H9 (cell line): ENCODE results near the gene TAGLN2. TPM values are rescaled to one million over a fixed set of nuclear protein-coding genes. Genes with fewer than 3 reads are reported as not detected.

Experiments
- DNase-seq: peaks from one replicate; pipeline ENCODE4 v3.0.0-alpha.2; 2017
- H2AFZ ChIP-seq: one replicate; pipeline ENCODE4 v1.6.1; 2013; ENCODE audit warnings: mild to moderate bottlenecking, low read length, control low read depth, moderate library complexity
- H2AK5ac ChIP-seq: 2 replicates; pipeline ENCODE4 v1.6.1; 2013; ENCODE audit warnings: low read length, control low read depth, mixed read lengths; ENCODE audit not compliant: insufficient read length
- H2BK120ac ChIP-seq: one replicate; pipeline ENCODE4 v1.6.1; 2013; ENCODE audit warnings: low read depth, mild to moderate bottlenecking, low read length, control low read depth, inconsistent platforms; ENCODE audit not compliant: poor library complexity, severe bottlenecking
- H2BK12ac ChIP-seq: 2 replicates; pipeline ENCODE4 v1.6.1; 2013; ENCODE audit warnings: low read length, control low read depth, mixed read lengths, low read depth; ENCODE audit not compliant: insufficient read length
- H2BK15ac ChIP-seq: 2 replicates; pipeline ENCODE4 v1.6.1; 2013; ENCODE audit warnings: low read depth, low read length, control low read depth
- H2BK20ac ChIP-seq: one replicate; pipeline ENCODE4 v1.6.1; 2013; ENCODE audit warnings: low read depth, mild to moderate bottlenecking, low read length, control low read depth, inconsistent platforms; ENCODE audit not compliant: poor library complexity, severe bottlenecking
- H2BK5ac ChIP-seq: 2 replicates; pipeline ENCODE4 v1.6.1; 2013; ENCODE audit warnings: low read length, control low read depth, mixed read lengths; ENCODE audit not compliant: insufficient read length
- H3K14ac ChIP-seq: 2 replicates; pipeline ENCODE4 v1.6.1; 2013; ENCODE audit warnings: low read length, control low read depth; ENCODE audit not compliant: insufficient read depth
- H3K18ac ChIP-seq: 2 replicates; pipeline ENCODE4 v1.6.1; 2013; ENCODE audit warnings: low read depth, mild to moderate bottlenecking, mixed read lengths, low read length, control low read depth; ENCODE audit not compliant: insufficient read length
- H3K23ac ChIP-seq: 2 replicates; pipeline ENCODE4 v1.6.1; 2013; ENCODE audit warnings: low read length, control low read depth, mixed read lengths, low read depth; ENCODE audit not compliant: insufficient read length
- H3K23me2 ChIP-seq: 2 replicates; pipeline ENCODE4 v1.6.1; 2013; ENCODE audit warnings: low read depth, mild to moderate bottlenecking, mixed read lengths, low read length, control low read depth; ENCODE audit not compliant: insufficient read length, poor library complexity, severe bottlenecking
- H3K27ac ChIP-seq: 2 replicates; pipeline ENCODE4 v1.5.1; 2013; ENCODE audit warnings: low read length, control low read depth, mixed read lengths, low read depth; ENCODE audit not compliant: insufficient read length
- H3K27me3 ChIP-seq: 2 replicates; pipeline ENCODE4 v1.6.1; 2013; ENCODE audit warnings: low read length, control low read depth, inconsistent platforms; ENCODE audit not compliant: insufficient read depth
- H3K4ac ChIP-seq: 2 replicates; pipeline ENCODE4 v1.6.1; 2013; ENCODE audit warnings: low read depth, mild to moderate bottlenecking, control low read depth, inconsistent platforms, low read length, moderate library complexity
- H3K4me1 ChIP-seq: 2 replicates; pipeline ENCODE4 v1.6.1; 2013; ENCODE audit warnings: low read length, control low read depth, inconsistent platforms; ENCODE audit not compliant: insufficient read depth
- H3K4me2 ChIP-seq: 2 replicates; pipeline ENCODE4 v1.6.1; 2013; ENCODE audit warnings: low read length, control low read depth, mixed read lengths; ENCODE audit not compliant: insufficient read length, insufficient read depth
- H3K56ac ChIP-seq: 2 replicates; pipeline ENCODE4 v1.6.1; 2013; ENCODE audit warnings: low read depth, mild to moderate bottlenecking, mixed read lengths, low read length, control low read depth; ENCODE audit not compliant: insufficient read length
- H3K79me1 ChIP-seq: 2 replicates; pipeline ENCODE4 v1.6.1; 2013; ENCODE audit warnings: low read depth, mild to moderate bottlenecking, moderate library complexity, low read length, control low read depth, inconsistent platforms; ENCODE audit not compliant: insufficient read depth, poor library complexity, severe bottlenecking
- H3K79me2 ChIP-seq: 2 replicates; pipeline ENCODE4 v1.6.1; 2013; ENCODE audit warnings: low read length, control low read depth, inconsistent platforms; ENCODE audit not compliant: insufficient read depth
- H3K9ac ChIP-seq: 2 replicates; pipeline ENCODE4 v1.6.1; 2013; ENCODE audit warnings: low read length, control low read depth, mixed read lengths; ENCODE audit not compliant: insufficient read length; ENCODE audit errors: extremely low read depth
- H3K9me3 ChIP-seq: one replicate; pipeline ENCODE4 v1.6.1; 2013; ENCODE audit warnings: low read depth, low read length, inconsistent platforms; ENCODE audit not compliant: control insufficient read depth
- H3T11ph ChIP-seq: one replicate; pipeline ENCODE4 v1.6.1; 2013; ENCODE audit warnings: mild to moderate bottlenecking, low read length, control low read depth, inconsistent platforms
- H4K20me1 ChIP-seq: one replicate; pipeline ENCODE4 v1.6.1; 2013; ENCODE audit not compliant: control insufficient read depth, insufficient read length, insufficient read depth
- H4K5ac ChIP-seq: 2 replicates; pipeline ENCODE4 v1.6.1; 2013; ENCODE audit warnings: low read depth, mild to moderate bottlenecking, mixed read lengths, low read length, control low read depth; ENCODE audit not compliant: insufficient read length
- H4K8ac ChIP-seq: replicated peaks from 2 replicates; pipeline ENCODE4 v1.6.1; 2013; ENCODE audit warnings: low read length, control low read depth, mixed read lengths, low read depth; ENCODE audit not compliant: insufficient read length
- H4K91ac ChIP-seq: 2 replicates; pipeline ENCODE4 v1.6.1; 2013; ENCODE audit warnings: low read depth, mild to moderate bottlenecking, moderate library complexity, mixed read lengths, low read length, control low read depth; ENCODE audit not compliant: insufficient read length
- H3K27ac Mint-ChIP-seq, 3 experiments: 2 replicates in 2 of 3; 3 replicates in 1 of 3; pipeline ENCODE4 v1.8.0; 2020 to 2021; ENCODE audit warnings: mixed read lengths in 3 of 3, mild to moderate bottlenecking in 1 of 3, moderate library complexity in 1 of 3
- H3K27me3 Mint-ChIP-seq: 2 replicates; pipeline ENCODE4 v1.8.0; 2021; ENCODE audit warnings: low read depth, mild to moderate bottlenecking, moderate library complexity, mixed read lengths
- H3K36me3 Mint-ChIP-seq, 3 experiments: 2 replicates in 2 of 3; 3 replicates in 1 of 3; pipeline ENCODE4 v1.8.0; 2020 to 2021; ENCODE audit warnings: low read depth in 3 of 3, mixed read lengths in 3 of 3; ENCODE audit not compliant: insufficient read depth in 1 of 3
- H3K4me1 Mint-ChIP-seq, 2 experiments: 2 replicates each; pipeline ENCODE4 v1.8.0; 2020; ENCODE audit warnings: mixed read lengths in 2 of 2
- H3K4me3 Mint-ChIP-seq, 2 experiments: 2 replicates in 1 of 2; 3 replicates in 1 of 2; pipeline ENCODE4 v1.8.0; 2020 to 2021; ENCODE audit warnings: mild to moderate bottlenecking in 2 of 2, mixed read lengths in 2 of 2, moderate library complexity in 1 of 2
- H3K9me3 Mint-ChIP-seq, 2 experiments: 2 replicates in 1 of 2; 3 replicates in 1 of 2; pipeline ENCODE4 v1.8.0; 2020; ENCODE audit warnings: mild to moderate bottlenecking in 2 of 2, mixed read lengths in 2 of 2, moderate library complexity in 1 of 2
- CTCF ChIP-seq: fragments of 200-600 bp; sonication (generic); conservative IDR thresholded peaks from 3 replicates; pipeline ENCODE4 v1.8.0; 2021; ENCODE audit warnings: antibody characterized with exemption, mild to moderate bottlenecking
- WGBS: extraction: QIAGEN DNeasy Blood & Tissue Kit; methylation state at CpG from one replicate; pipeline ENCODE4 v1.1.7; 2013; ENCODE audit warnings: missing lambda C conversion rate, low lambda C conversion rate, mixed read lengths; ENCODE audit not compliant: insufficient read length; ENCODE audit errors: extremely low coverage; 5-methylcytosine and 5-hydroxymethylcytosine counted together
- total RNA-seq: library from RNA; stranded (reverse); gene quantifications from 2 replicates; pipeline ENCODE4 v1.2.1, GENCODE V29; 2021

TAGLN2 gene
- total RNA-seq, 1 experiment from 2014 or later: 76.7 TPM

DNA sequence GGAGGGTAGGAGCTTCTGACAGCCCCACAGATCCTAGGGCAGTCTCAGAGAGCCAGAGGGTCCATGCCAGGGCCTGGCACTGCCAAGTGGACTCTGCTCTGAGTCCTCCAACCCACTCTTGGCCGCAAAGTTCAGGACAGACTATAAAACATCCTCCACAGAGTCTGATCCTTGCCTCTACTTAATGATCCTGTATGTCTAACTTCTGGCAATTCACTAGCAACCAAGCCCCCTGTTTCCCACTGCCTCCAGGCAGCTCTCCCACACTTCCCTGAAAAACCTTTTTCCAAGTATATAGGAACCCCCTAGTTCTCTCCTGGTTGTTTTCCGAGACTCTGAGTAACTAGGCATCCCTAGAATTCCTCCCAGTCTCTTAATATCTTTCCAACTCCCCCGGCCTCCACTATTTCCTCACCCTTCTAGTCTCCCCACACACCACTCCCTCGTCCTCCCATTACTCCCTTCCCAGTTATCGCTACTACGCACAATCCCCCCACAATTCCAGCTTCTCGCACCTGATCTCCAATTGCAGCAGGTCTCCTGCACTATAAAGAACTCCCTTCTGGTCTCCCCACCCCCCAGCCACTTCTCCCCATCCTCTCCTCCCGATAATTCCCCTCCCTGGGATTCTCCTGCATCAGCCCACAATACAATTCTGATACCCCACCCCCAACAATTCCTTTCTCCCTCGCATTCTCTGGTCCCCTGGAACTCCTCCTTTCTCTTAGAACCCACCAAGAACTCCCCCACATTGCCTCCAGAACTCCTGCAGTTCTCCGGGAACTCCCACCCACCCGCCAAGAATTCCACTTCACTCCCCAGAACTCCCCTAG lies 19.5 kb upstream of the TAGLN2 start:
- peaks cover 29 to 56% of the 10 kb centered on the region in 2 experiments for H3K4me1 Mint-ChIP-seq
- H3K27ac Mint-ChIP-seq: peak overlapping the region in 2 of 3 experiments; percentile 14 to 81; a peak in 3 of 7 replicates
- H3K27ac ChIP-seq: no peak overlapping the region

More for the DNA sequence above, 19.5 kb upstream of the TAGLN2 start:
- Histone ChIP-seq H4K8ac (no peak overlapping the region), H2BK20ac (no peak overlapping the region), H3K23me2 (peaks cover 10% of the 10 kb centered on the region), H3K23ac (no peak overlapping the region), H2AK5ac (no peak overlapping the region), H3K18ac (no peak overlapping the region), H2AFZ (no peak overlapping the region), H4K5ac (no peak overlapping the region), H3K4ac (no peak overlapping the region), H3K4me1 (no peaks in the 10 kb centered on the region; the same call in 1 of the 2 replicates), H3K14ac (no peak overlapping the region), H2BK120ac (no peak overlapping the region), H3T11ph (no peak overlapping the region), H3K9me3 (no peaks in the 10 kb centered on the region), H4K20me1 (no peaks in the 10 kb centered on the region), H2BK12ac (no peak overlapping the region), H2BK5ac (no peak overlapping the region), H2BK15ac (no peak overlapping the region), H3K9ac (peak overlapping the region; percentile 35), H4K91ac (no peak overlapping the region), H3K79me2 (no peaks in the 10 kb centered on the region), H3K27me3 (no peaks in the 10 kb centered on the region), H3K4me2 (peak overlapping the region; percentile 87), H3K79me1 (no peaks in the 10 kb centered on the region), H3K56ac (no peak overlapping the region)
- H3K36me3 Mint-ChIP-seq: peaks cover 3 to 12% (median 4%) of the 10 kb centered on the region in 3 experiments; a peak in 5 of 7 replicates
- DNase-seq: peak; percentile 33
- WGBS: no CpG with 5 or more reads among the region's 11 CpGs
- no peak for TF ChIP-seq CTCF
- peaks cover 3% of the 10 kb centered on the region for H3K27me3 Mint-ChIP-seq
- H3K4me3 Mint-ChIP-seq: peak overlapping the region; percentile 77 to 92
- H3K9me3 Mint-ChIP-seq: no peaks in the 10 kb centered on the region
